Cardiac fibroblast (primary cell): ENCODE measurements around the gene GABRG3.

Experiments used
- DNase-seq, 2 donors: peaks; one replicate each; pipeline versions ENCODE4 v3.0.0 to v3.0.0-alpha.2; 2010; ENCODE audit warnings: low read depth in 2 of 2
- H3K4me3 ChIP-seq, 2 donors: replicated peaks in 1 of 2; 1 replicate in 1 of 2; 2 replicates in 1 of 2; pipeline ENCODE4 v1.5.1; 2011; ENCODE audit warnings: low read depth in 2 of 2, low read length in 2 of 2, mild to moderate bottlenecking in 2 of 2, moderate library complexity in 1 of 2
- TF ChIP-seq, protein P1 (sequence below): IDR thresholded peaks from one replicate; pipeline ENCODE4 v1.5.1; 2011; ENCODE audit warnings: low read depth, mild to moderate bottlenecking, low read length, inconsistent platforms

GABRG3 gene

DNA sequence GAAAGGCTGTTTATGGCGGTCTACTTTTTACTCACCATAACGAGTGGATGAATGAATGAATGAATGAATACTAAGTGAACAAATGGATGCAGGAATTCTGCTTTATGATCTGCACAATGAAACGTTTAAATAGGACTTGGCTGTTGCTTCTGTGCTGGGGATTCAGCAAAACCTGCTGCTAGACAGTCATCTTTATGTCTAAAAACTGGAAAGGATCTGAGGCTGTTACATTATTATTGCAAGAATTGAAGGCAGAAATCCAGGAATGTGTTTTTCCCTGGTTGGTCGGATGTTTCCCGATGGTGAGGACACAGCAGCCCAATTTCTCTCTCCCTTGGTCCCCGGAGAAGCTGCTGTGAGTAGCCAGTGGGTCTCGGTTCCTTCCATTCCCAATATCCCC, 94.2 kb downstream of the GABRG3 start:
- DNase-seq, result no peak
- TF ChIP-seq, protein P1, sequence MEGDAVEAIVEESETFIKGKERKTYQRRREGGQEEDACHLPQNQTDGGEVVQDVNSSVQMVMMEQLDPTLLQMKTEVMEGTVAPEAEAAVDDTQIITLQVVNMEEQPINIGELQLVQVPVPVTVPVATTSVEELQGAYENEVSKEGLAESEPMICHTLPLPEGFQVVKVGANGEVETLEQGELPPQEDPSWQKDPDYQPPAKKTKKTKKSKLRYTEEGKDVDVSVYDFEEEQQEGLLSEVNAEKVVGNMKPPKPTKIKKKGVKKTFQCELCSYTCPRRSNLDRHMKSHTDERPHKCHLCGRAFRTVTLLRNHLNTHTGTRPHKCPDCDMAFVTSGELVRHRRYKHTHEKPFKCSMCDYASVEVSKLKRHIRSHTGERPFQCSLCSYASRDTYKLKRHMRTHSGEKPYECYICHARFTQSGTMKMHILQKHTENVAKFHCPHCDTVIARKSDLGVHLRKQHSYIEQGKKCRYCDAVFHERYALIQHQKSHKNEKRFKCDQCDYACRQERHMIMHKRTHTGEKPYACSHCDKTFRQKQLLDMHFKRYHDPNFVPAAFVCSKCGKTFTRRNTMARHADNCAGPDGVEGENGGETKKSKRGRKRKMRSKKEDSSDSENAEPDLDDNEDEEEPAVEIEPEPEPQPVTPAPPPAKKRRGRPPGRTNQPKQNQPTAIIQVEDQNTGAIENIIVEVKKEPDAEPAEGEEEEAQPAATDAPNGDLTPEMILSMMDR, result no peak
- no peak overlapping the region for H3K4me3 ChIP-seq

DNA sequence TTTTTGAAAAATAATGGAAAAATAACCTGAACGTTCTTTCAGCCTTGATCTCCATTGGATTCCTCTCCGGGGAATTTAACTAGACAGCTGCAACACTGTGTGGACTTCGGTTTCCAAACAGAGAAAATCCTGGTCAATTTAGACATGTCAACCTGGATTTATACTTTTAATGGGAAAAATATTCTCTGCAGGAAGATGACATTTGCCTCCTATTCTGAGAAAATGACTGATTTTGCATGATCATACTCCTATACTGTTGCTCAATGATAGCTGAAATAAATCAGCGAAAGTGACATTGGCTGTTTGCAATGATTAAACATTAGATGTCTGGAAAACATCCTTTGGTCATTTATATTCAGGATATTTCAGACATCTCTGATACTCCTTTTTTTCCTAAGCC, 94.8 kb downstream of the GABRG3 start:
- DNase-seq, result no peak
- no peak overlapping the region for H3K4me3 ChIP-seq
- TF ChIP-seq, protein P1, result no peak

DNA sequence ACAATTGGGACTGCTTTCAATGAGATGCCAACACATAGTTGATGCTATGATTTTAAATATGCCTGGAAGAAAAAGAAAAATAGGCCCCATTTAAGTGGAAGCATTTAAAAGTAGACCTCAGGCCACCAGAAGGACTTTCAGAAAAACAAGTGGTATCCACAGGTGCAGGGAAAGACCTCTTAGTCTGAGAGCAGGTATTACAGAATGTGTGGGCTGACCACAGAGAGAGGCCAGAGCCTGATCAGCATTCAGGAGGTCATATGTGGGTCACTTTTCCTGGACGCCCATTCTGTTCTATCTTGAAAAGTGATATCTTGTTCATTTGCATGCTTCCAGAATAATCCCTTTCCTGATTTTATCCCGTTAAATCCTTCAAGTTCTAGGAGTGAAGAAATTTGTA, 95.5 kb downstream of the GABRG3 start:
- TF ChIP-seq, protein P1, result no peak
- DNase-seq, result no peak
- no peak overlapping the region for H3K4me3 ChIP-seq

DNA sequence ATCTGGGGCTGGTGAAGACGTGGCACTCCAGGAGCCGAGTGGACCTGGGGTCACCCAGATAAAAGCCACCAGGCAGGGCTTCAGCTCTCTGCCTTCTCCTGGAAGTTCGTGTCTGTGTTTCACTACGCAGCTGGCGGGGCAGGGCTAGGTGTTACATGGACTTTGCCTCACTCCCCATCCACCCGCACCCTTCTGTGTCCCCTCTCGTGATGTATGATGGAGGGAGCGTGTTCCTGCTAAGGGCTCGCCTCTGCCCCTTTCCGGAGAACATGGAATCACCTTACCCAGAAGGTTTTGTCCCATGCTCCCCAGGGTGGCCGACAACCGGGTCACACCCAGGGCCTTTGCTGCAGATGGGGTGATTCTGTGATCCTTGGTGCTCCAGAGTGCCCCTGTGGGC, 96.2 kb downstream of the GABRG3 start:
- DNase-seq, result no peak
- no peak overlapping the region for H3K4me3 ChIP-seq
- TF ChIP-seq, protein P1, result no peak

DNA sequence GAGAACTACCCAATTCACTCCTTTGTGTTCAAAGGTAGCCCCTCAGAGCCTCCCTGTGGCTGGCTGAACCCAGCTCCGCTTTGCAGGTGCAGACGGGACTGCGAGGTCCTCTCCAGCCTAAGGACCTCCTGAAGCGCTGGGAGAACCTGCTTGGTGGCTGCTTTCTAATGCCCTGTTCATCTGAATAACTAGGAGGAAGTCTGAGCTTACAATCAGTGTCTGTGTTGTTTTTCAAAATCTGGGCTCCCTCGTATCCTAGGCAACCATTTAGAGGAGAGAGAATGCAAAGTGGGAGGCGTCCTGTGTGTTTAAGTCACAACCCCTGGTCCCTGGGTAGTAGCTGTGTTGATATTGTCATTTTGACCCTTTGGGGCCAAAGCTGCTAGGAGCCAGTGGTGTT, 99.9 kb downstream of the GABRG3 start:
- TF ChIP-seq, protein P1, result no peak
- H3K4me3 ChIP-seq, result no peak overlapping the region

DNA sequence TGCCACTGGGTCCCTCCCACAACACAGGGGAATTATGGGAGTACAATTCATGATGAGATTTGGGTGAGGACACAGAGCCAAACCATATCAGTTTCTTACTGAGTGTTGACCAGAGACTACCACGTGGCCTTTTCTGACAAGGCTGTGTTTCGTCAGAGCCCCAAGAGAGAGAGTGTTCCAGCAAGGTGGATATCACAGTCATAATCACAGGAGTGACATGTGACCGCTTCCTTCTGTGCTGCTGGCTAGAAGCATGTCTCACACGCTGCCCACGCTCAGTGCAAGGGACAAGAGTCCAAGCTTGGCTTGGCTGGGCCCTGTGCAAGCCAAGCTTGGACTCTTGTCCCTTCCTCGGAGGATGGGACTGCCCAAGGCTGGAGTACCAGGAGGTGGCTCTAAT, 103.2 kb downstream of the GABRG3 start:
- DNase-seq, result no peak
- TF ChIP-seq, protein P1, result no peak
- no peak overlapping the region for H3K4me3 ChIP-seq

More for the DNA sequence above, 99.9 kb downstream of the GABRG3 start:
- DNase-seq, result no peak

DNA sequence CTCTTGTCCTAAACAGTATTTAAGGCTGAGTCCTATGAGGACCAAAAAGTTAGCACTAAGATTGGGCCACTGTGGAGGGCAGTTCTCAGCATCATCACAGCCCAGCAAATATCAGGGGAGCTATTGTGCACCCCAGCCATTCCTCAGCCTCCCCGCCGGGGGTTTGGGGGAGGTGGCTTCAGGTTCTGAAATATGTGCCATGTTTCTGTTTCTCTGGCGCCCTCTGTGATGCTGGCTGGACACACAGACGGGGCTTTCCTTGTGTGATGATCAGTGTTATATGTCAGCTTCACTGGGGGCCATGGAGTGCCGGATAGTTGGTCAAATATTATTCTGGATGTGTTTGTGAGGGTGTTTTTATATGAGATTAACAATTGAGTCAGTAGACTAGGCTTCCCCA, 106.8 kb downstream of the GABRG3 start:
- TF ChIP-seq, protein P1, result no peak
- H3K4me3 ChIP-seq, result no peak overlapping the region
- no peak for DNase-seq
